ENCODE data around the gene TTC33.

GRCh38 chr5:40514976-40515375 is 240.8 kb downstream of the TTC33 start:
- no peak for TF ChIP-seq HNRNPK (IDR thresholded peaks at IDR 0.05; ENCODE audit: low read depth, low read length, poor library complexity, severe bottlenecking)
- TF ChIP-seq POLR2A (IDR thresholded peaks at IDR 0.05; ENCODE audit: insufficient read depth in 1 of 2, low read depth in 2 of 2, low read length in 2 of 2), result no peak
- TF ChIP-seq ZNF740 (CRISPR knock-in tag; IDR thresholded peaks at IDR 0.05), result no peak
- TF ChIP-seq CEBPZ (IDR thresholded peaks at IDR 0.05; ENCODE audit: low read length), result no peak
- TF ChIP-seq ZNF615 (CRISPR knock-in tag; IDR thresholded peaks at IDR 0.05; ENCODE audit: borderline replicate concordance), result no peak
- TF ChIP-seq, protein P1, sequence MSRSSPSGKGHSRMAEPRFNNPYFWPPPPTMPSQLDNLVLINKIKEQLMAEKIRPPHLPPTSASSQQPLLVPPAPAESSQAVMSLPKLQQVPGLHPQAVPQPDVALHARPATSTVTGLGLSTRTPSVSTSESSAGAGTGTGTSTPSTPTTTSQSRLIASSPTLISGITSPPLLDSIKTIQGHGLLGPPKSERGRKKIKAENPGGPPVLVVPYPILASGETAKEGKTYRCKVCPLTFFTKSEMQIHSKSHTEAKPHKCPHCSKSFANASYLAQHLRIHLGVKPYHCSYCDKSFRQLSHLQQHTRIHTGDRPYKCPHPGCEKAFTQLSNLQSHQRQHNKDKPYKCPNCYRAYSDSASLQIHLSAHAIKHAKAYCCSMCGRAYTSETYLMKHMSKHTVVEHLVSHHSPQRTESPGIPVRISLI (CRISPR knock-in tag; IDR thresholded peaks at IDR 0.05; ENCODE audit: borderline replicate concordance), result no peak
- TF ChIP-seq, protein P2, sequence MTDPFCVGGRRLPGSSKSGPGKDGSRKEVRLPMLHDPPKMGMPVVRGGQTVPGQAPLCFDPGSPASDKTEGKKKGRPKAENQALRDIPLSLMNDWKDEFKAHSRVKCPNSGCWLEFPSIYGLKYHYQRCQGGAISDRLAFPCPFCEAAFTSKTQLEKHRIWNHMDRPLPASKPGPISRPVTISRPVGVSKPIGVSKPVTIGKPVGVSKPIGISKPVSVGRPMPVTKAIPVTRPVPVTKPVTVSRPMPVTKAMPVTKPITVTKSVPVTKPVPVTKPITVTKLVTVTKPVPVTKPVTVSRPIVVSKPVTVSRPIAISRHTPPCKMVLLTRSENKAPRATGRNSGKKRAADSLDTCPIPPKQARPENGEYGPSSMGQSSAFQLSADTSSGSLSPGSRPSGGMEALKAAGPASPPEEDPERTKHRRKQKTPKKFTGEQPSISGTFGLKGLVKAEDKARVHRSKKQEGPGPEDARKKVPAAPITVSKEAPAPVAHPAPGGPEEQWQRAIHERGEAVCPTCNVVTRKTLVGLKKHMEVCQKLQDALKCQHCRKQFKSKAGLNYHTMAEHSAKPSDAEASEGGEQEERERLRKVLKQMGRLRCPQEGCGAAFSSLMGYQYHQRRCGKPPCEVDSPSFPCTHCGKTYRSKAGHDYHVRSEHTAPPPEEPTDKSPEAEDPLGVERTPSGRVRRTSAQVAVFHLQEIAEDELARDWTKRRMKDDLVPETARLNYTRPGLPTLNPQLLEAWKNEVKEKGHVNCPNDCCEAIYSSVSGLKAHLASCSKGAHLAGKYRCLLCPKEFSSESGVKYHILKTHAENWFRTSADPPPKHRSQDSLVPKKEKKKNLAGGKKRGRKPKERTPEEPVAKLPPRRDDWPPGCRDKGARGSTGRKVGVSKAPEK (CRISPR knock-in tag; IDR thresholded peaks at IDR 0.05; ENCODE audit: borderline replicate concordance), result no peak
- TF ChIP-seq ZNF225 (CRISPR knock-in tag; IDR thresholded peaks at IDR 0.05), result no peak
